Esophagus squamous epithelium (tissue), 4 donors: ENCODE measurements around the gene AP1G2.

Experiments used
- CTCF ChIP-seq, 6 experiments: fragments of 450-650 bp in 4 of 6; fragments of 200-600 bp in 2 of 6; sonication (generic) in 2 of 6; IDR thresholded peaks; one replicate each; pipeline ENCODE4 v1.5.1; 2016 to 2019; ENCODE audit warnings: antibody characterized with exemption in 6 of 6, mild to moderate bottlenecking in 4 of 6, moderate library complexity in 4 of 6
- POLR2A ChIP-seq, 4 donors: fragments of 450-650 bp; IDR thresholded peaks; one replicate each; pipeline ENCODE4 v1.6.1; 2017; ENCODE audit warnings: antibody characterized with exemption in 4 of 4, mild to moderate bottlenecking in 4 of 4, moderate library complexity in 3 of 4

- TF ChIP-seq CTCF (IDR thresholded peaks at IDR 0.05) (no peak), POLR2A (IDR thresholded peaks at IDR 0.05) (no peak)
Measured at GRCh38 chr14:23533652-23534435, 33.7 kb downstream of the AP1G2 start.
